SK-N-SH treated with all-trans-retinoic acid at 6 μM for 48 hours (cell line): ENCODE data around the gene CRTC3.

ENCODE experiments used
- ATAC-seq: fragments of 200-7000 bp; cut with Tn5 transposase; 3 replicates; pipeline ENCODE4 v1.9.1; 2020; ENCODE audit warnings: mild to moderate bottlenecking, moderate library complexity
- ARNTL ChIP-seq: fragments of 450-650 bp; formaldehyde crosslinking; IDR thresholded peaks from 2 replicates; pipeline ENCODE4 v1.5.0; 2020; ENCODE audit warnings: low read depth, mild to moderate bottlenecking, moderate library complexity, borderline replicate concordance
- BACH2 ChIP-seq: fragments of 250-450 bp; sonication (Bioruptor Pico); IDR thresholded peaks from 2 replicates; pipeline ENCODE4 v1.9.0; 2021; ENCODE audit warnings: mild to moderate bottlenecking, borderline replicate concordance
- CREB5 ChIP-seq: fragments of 250-450 bp; sonication (Bioruptor Pico); IDR thresholded peaks from 2 replicates; pipeline ENCODE4 v1.5.1; 2020; ENCODE audit warnings: low read depth, mild to moderate bottlenecking, moderate library complexity
- CSDC2 ChIP-seq: fragments of 250-450 bp; sonication (Bioruptor Pico); IDR thresholded peaks from 2 replicates; pipeline ENCODE4 v1.5.0; 2020; ENCODE audit warnings: mild to moderate bottlenecking, moderate library complexity
- CSRNP3 ChIP-seq: fragments of 250-450 bp; sonication (Bioruptor Pico); IDR thresholded peaks from 2 replicates; pipeline ENCODE4 v1.5.1; 2021; ENCODE audit warnings: mild to moderate bottlenecking, moderate library complexity
- ESRRG ChIP-seq: fragments of 250-450 bp; sonication (Bioruptor Pico); IDR thresholded peaks from 2 replicates; pipeline ENCODE4 v1.6.1; 2021; ENCODE audit warnings: mild to moderate bottlenecking
- GLIS3 ChIP-seq: fragments of 250-450 bp; sonication (Bioruptor Pico); IDR thresholded peaks from 2 replicates; pipeline ENCODE4 v1.5.0; 2020; ENCODE audit warnings: mild to moderate bottlenecking, moderate library complexity
- OSR1 ChIP-seq: fragments of 250-450 bp; sonication (Bioruptor Pico); IDR thresholded peaks from 2 replicates; pipeline ENCODE4 v1.8.0; 2022; ENCODE audit warnings: moderate library complexity, mild to moderate bottlenecking, inconsistent platforms
- PATZ1 ChIP-seq: fragments of 250-450 bp; sonication (Bioruptor Pico); IDR thresholded peaks from 2 replicates; pipeline ENCODE4 v1.8.0; 2020; ENCODE audit warnings: mild to moderate bottlenecking, moderate library complexity, borderline replicate concordance
- POU6F1 ChIP-seq: fragments of 250-450 bp; sonication (Bioruptor Pico); IDR thresholded peaks from 2 replicates; pipeline ENCODE4 v1.8.0; 2021; ENCODE audit warnings: low read depth, mild to moderate bottlenecking, moderate library complexity, borderline replicate concordance
- PPARA ChIP-seq: fragments of 250-450 bp; sonication (Bioruptor Pico); IDR thresholded peaks from 2 replicates; pipeline ENCODE4 v1.5.0; 2020; ENCODE audit warnings: mild to moderate bottlenecking, borderline replicate concordance
- RARB ChIP-seq: fragments of 250-450 bp; sonication (Bioruptor Pico); IDR thresholded peaks from 2 replicates; pipeline ENCODE4 v1.8.0; 2021; ENCODE audit warnings: mild to moderate bottlenecking, moderate library complexity
- SNAI2 ChIP-seq: fragments of 250-450 bp; sonication (Bioruptor Pico); IDR thresholded peaks from 2 replicates; pipeline ENCODE4 v1.5.0; 2020; ENCODE audit warnings: mild to moderate bottlenecking, moderate library complexity
- TCF4 ChIP-seq: fragments of 250-450 bp; sonication (Bioruptor Pico); IDR thresholded peaks from 2 replicates; pipeline ENCODE4 v1.8.0; 2021; ENCODE audit warnings: mild to moderate bottlenecking, moderate library complexity, borderline replicate concordance
- TOX ChIP-seq: fragments of 250-450 bp; sonication (Bioruptor Pico); IDR thresholded peaks from 2 replicates; pipeline ENCODE4 v1.8.0; 2021; ENCODE audit warnings: mild to moderate bottlenecking, moderate library complexity, borderline replicate concordance
- TSHZ2 ChIP-seq: fragments of 250-450 bp; sonication (Bioruptor Pico); IDR thresholded peaks from 2 replicates; pipeline ENCODE4 v1.5.0; 2020; ENCODE audit warnings: mild to moderate bottlenecking, moderate library complexity
- ZC3H10 ChIP-seq: fragments of 250-450 bp; sonication (Bioruptor Pico); IDR thresholded peaks from 2 replicates; pipeline ENCODE4 v1.5.1; 2021; ENCODE audit warnings: mild to moderate bottlenecking, moderate library complexity
- ZFP3 ChIP-seq: fragments of 250-450 bp; sonication (Bioruptor Pico); IDR thresholded peaks from 2 replicates; pipeline ENCODE4 v1.5.0; 2020; ENCODE audit warnings: mild to moderate bottlenecking, moderate library complexity
- ZFP30 ChIP-seq: fragments of 450-650 bp; formaldehyde crosslinking; IDR thresholded peaks from 2 replicates; pipeline ENCODE4 v1.5.0; 2022; ENCODE audit warnings: mild to moderate bottlenecking, moderate library complexity
- ZNF565 ChIP-seq: fragments of 450-650 bp; formaldehyde crosslinking; conservative IDR thresholded peaks from 2 replicates; pipeline ENCODE4 v1.5.0; 2020; ENCODE audit warnings: low read depth, mild to moderate bottlenecking, moderate library complexity
- ZNF70 ChIP-seq: fragments of 450-650 bp; formaldehyde crosslinking; IDR thresholded peaks from 2 replicates; pipeline ENCODE4 v1.5.0; 2020; ENCODE audit warnings: mild to moderate bottlenecking, moderate library complexity
- ZNF8 ChIP-seq: fragments of 450-650 bp; formaldehyde crosslinking; IDR thresholded peaks from 2 replicates; pipeline ENCODE4 v1.5.0; 2020; ENCODE audit warnings: mild to moderate bottlenecking, moderate library complexity

Gene CRTC3

GRCh38 chr15:90500171-90500570, 29.6 kb upstream of the CRTC3 start:
- ATAC-seq, result no peak

GRCh38 chr15:90501898-90502297, 27.8 kb upstream of the CRTC3 start:
- ATAC-seq, result no peak
- no peak for TF ChIP-seq PPARA
- no peak for TF ChIP-seq RARB (CRISPR knock-in tag)
- no peak for TF ChIP-seq SNAI2 (CRISPR knock-in tag)
- TF ChIP-seq GLIS3 (CRISPR knock-in tag), result no peak
- no peak for TF ChIP-seq ZNF70 (CRISPR knock-in tag)
- TF ChIP-seq ARNTL (CRISPR knock-in tag), result no peak
- no peak for TF ChIP-seq CSDC2 (CRISPR knock-in tag)
- no peak for TF ChIP-seq TOX (CRISPR knock-in tag)
- TF ChIP-seq BACH2, result no peak
- TF ChIP-seq OSR1 (CRISPR knock-in tag), result no peak
- no peak for TF ChIP-seq ZFP30 (CRISPR knock-in tag)
- no peak for TF ChIP-seq POU6F1
- no peak for TF ChIP-seq CSRNP3

More at GRCh38 chr15:90500171-90500570, 29.6 kb upstream of the CRTC3 start:
- TF ChIP-seq POU6F1 (no peak), PATZ1 (CRISPR knock-in tag) (no peak), CREB5 (CRISPR knock-in tag) (no peak), ZNF565 (CRISPR knock-in tag) (no peak), CSDC2 (CRISPR knock-in tag) (no peak), ZNF8 (no peak), TOX (CRISPR knock-in tag) (no peak), TCF4 (CRISPR knock-in tag) (no peak), ZFP3 (no peak), ZNF70 (CRISPR knock-in tag) (no peak), ZFP30 (CRISPR knock-in tag) (no peak), OSR1 (CRISPR knock-in tag) (no peak), ESRRG (CRISPR knock-in tag) (no peak), TSHZ2 (CRISPR knock-in tag) (no peak), PPARA (no peak), ZC3H10 (no peak), SNAI2 (CRISPR knock-in tag) (no peak)
